Effector CD4-positive, alpha-beta T cell (primary cell): ENCODE results near the gene CPO. TPM values are rescaled to one million over a fixed set of nuclear protein-coding genes. Genes with fewer than 3 reads are reported as not detected.
"Not testable (repeated sequence)": the region's sequence is repeated elsewhere in the genome, so short reads cannot be mapped to it uniquely, and the experiment has no call there.

ENCODE experiments used
- DNase-seq: peaks from one replicate; pipeline ENCODE4 v3.0.0-alpha.2; 2020
- total RNA-seq: gene quantifications from one replicate; lab custom pipeline; 2026; lab: John Stamatoyannopoulos, UW

CPO gene
- total RNA-seq, result not detected

GRCh38 chr2:206939340-206939739, at the start of gene CPO:
CPO (plus strand) TSS chr2:206939518; CDS start chr2:206939600, 82 bp downstream.
- DNase-seq, result no peak

GRCh38 chr2:206890179-206890578, 49.1 kb upstream of the CPO start:
- no peak for DNase-seq

DNA sequence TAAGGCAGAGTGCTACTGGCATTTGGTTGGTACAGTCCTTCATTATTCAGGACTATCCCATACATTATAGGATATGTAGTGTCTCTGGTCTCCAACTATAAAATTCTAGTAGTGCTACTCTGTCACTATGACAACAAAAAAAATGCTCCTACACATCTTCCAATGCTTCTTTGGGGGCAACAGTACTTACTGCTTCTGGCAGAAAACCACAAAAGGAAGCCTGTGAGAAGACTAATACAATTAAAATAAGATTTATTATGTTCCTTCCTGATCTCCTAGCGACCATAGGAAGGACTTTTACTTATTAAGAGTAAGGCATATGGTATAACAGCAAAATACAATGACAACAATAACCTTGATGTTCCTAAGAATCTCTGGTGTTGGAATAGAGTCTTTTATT, 48.4 kb upstream of the CPO start:
- DNase-seq, result no peak

- DNase-seq, result no peak
Measured at GRCh38 chr2:206915121-206915520, 24.2 kb upstream of the CPO start.

- no peak for DNase-seq
Measured at GRCh38 chr2:206918263-206918662, 21.1 kb upstream of the CPO start.

- no peak for DNase-seq
Measured at GRCh38 chr2:206920310-206920709, 19.0 kb upstream of the CPO start.

- DNase-seq, result no peak
Measured at GRCh38 chr2:206920951-206921350, 18.4 kb upstream of the CPO start.

DNA sequence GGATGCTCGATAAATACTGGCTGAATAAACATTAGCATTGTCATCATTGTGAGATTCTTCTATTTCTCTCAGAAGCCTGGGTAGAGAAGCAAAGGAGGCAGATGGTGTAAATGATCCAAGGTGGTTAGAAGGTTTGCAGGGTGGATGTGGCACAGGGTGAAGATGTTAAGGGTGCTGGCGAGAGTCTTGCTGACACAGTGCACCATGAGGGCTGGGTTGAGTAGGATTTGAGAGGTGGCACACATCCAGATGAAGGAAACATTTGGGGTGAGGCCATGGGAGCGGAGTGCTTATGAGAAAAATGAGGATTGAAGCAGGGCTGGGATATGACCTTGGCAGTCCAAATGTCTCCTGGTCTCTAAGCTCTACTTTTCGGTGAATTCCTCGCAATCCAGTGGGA, 17.8 kb upstream of the CPO start:
- no peak for DNase-seq

DNA sequence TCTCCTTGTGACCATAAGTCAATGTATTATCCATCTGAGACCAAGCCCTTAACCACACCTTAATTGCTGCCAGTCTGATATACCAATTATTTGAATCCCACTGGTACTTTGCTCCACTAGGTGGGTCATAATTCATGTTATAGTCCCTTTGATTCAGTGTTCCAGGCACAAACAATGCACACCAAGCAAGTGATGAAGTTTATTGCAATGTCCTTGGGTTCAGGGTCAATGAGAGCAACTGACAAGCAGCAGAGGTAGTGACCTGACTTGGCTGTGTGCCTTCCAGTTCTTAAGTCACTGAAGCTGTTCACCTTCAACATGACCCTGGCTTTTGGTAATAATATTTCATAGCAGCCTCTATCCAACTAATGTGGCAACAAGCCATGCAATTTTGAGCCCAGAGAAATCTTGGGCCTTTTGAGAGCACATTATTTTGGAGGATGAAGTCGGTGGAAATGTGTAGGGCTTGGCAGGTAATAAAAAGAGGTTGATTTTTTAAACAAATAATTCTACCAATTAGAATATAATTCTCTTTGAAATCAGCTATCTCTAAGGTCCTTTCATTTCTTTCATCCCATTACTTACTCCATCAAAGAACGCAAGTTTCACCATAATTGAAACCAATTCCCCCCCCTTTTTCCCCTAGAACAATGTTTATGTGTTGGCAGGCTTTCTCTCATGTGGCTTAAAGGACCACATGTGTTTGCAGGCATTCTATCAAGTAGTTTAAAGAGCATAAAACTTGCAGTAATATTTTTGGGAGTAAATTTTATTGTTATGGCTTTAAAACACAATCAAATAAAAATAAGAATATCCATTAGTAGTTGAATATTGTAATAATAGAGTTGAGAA, 3.1 kb upstream of the CPO start:
- DNase-seq, result no peak

GRCh38 chr2:206936843-206937230, 2.5 kb upstream of the CPO start:
- DNase-seq, result no peak

DNA sequence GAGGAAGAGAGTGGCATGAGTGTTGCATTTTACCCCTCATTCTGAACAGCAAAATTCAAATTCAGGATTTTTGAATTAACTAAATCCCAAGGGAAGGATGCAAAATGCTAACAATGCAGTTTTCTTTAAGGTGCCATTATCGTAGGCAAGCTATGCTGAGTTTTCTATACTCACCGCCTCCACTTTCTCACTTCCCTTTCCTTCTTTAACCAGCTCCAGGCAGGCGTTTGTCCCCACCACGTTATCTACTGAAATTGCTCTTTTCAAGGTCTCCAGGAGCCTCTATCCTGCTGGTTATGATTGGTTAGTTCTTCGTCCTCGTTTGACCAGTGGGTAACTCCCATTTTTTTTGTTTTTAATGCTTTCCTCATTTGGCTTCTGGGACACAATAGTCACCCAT, 1.8 kb upstream of the CPO start:
- no peak for DNase-seq

- no peak for DNase-seq
Measured at GRCh38 chr2:206940546-206940945, 1.2 kb downstream of the CPO start.

DNA sequence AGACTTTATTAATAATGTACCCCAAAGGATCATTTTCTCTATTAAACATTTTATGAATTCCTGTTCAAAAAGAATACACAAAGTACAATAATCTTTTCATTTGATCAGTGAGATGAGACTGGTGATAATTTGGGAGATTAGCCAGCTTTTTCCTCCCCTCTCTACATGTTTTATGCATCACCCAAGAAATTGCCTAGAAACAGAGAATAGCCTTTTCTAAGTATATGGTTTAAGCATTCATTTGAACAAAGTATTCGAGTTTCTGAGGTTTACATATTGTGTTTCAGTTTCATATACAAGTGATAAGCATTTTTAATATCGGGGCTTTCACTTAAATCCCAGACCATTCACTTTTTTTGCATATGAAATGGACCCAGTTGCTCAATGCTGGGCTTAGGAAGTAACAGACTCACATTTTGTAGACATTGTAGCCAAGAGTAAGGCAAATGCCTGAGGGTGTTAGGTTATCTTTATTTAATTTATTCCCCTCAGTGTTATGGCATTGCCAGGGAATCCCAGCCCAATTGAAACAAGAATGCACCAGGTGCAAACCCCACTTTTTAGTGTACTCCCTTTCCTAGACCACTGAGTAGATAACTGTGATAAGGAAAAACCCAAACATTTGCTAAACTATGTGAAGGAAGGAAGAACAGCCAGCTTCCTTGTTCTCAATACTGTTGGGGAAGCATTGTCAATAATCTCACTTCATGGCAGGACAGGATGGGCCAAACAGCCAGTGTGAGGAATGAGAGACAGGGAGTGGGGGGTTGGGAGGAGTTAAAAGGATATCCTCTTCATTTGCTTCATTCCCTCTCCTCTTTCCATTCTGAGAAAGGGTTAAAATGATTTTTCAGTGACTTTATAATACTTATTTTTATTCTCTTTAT, 3.5 kb downstream of the CPO start:
- DNase-seq, result no peak

DNA sequence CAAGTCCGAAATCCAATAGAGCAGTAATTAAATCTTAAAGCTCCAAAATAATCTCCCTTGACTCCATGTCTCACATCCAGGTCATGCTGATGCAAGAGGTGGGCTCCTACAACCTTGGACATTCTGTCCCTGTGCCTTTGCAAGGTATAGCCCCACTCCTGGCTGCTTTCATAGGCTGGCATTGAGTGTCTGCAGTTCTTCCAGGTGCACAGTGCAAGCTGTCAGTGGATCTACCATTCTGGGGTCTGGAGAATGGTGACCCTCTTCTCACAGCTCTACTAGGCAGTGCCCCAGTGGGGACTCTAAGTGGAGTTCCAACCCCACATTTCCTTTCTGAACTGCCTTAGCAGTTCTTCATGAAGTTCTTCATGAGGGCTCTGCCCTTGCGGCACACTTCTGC, 14.1 kb downstream of the CPO start:
- not testable (repeated sequence) for DNase-seq

- DNase-seq, result no peak
Measured at GRCh38 chr2:206955253-206955652, 15.9 kb downstream of the CPO start.

DNA sequence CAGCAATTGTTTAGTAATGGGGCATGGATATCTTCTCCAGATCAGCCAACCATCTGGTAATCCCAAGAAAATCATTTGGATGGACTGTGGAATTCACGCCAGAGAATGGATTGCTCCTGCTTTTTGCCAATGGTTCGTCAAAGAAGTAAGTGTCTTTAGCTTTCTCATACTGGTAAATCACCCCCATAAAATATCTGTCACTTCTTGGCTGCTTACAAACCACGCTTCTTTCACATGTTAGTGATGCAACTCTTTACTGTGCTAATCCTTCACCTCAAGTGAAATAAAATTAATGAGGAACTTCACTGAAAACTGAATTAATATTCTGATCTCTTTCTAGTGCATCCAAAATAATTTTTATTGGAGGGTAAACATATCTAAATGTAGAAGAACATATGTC, 18.9 kb downstream of the CPO start:
- DNase-seq, result no peak

- no peak for DNase-seq
Measured at GRCh38 chr2:206962966-206963365, 23.6 kb downstream of the CPO start.

- DNase-seq, result no peak
Measured at GRCh38 chr2:206968134-206969086, 29.1 kb downstream of the CPO start.

GRCh38 chr2:206969192-206969591, 29.9 kb downstream of the CPO start:
- no peak for DNase-seq

GRCh38 chr2:206970589-206971360, 31.5 kb downstream of the CPO start:
- no peak for DNase-seq

DNA sequence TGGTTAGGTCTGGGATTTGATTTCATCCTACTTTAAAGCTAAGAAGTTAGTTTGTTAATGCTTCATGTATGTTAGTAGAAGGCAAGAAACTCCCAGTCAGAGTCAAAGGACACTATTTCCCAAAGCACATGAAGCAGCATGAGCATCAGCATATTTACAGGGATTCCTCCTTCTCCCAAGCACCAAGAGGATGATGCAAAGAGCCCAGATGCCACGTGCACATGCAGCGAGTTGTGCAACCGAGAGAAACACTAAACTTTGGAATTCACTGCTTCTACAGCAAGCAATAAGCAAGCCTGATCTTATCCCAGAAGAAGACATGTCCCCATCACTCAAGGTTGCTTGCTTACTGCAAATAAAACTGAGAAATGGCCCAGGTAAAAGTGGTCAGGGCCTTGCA, 32.5 kb downstream of the CPO start:
- no peak for DNase-seq

DNA sequence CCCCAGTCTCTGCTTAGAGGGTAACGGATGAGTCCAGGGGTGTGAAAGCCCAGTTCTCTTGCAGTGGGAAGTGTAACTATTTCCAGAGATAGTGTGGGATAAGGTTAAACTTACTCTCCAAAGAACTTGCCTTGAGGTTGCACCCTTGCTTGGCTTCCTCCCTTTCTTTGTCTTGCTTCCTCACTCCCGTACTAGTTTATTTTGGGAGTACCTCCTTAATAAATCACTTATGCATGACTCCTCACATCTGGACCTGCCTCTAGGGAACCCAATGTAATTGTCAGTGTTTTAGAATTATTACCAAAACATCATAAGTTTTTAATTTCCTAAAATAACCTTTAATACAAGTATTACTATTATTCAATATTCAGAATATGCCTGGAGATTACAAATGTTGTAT, 35.2 kb downstream of the CPO start:
- no peak for DNase-seq
